Fibroblast of the aortic adventitia (primary cell): ENCODE data around the gene NANOS2. TPM values are rescaled to one million over a fixed set of nuclear protein-coding genes. Genes with fewer than 3 reads are reported as not detected.
A peak's percentile ranks its signal among the peaks of the same experiment; 100 is the strongest.

Source experiments
- DNase-seq: peaks from one replicate; pipeline ENCODE4 v3.0.0-alpha.2; 2010; ENCODE audit warnings: low read depth
- H3K4me3 ChIP-seq: 2 replicates; pipeline ENCODE4 v1.5.1; 2011; ENCODE audit warnings: low read depth, mild to moderate bottlenecking, control low read depth, low read length, moderate library complexity
- CTCF ChIP-seq: IDR thresholded peaks from 2 replicates; pipeline ENCODE4 v1.5.1; 2011; ENCODE audit warnings: mild to moderate bottlenecking, low read length, control low read depth, inconsistent platforms; ENCODE audit not compliant: insufficient read depth
- total RNA-seq: library from RNA; depleted of rRNA; stranded (reverse); fragments of >200 nt; gene quantifications from 2 replicates; pipeline ENCODE4 v1.2.3, GENCODE V29; 2012; ENCODE audit warnings: low replicate concordance

Gene NANOS2
- total RNA-seq, 1 donor = not detected

GRCh38 chr19:45866400-45867176 lies 48.0 kb downstream of the NANOS2 start:
- TF ChIP-seq CTCF = no peak
- no peak for DNase-seq
- H3K4me3 ChIP-seq = no peak overlapping the region

- DNase-seq = no peak
- no peak for TF ChIP-seq CTCF
Observed at GRCh38 chr19:45865269-45865948, 49.2 kb downstream of the NANOS2 start.

GRCh38 chr19:45864629-45865082 lies 49.9 kb downstream of the NANOS2 start:
- no peak overlapping the region for H3K4me3 ChIP-seq
- no peak for DNase-seq
- no peak for TF ChIP-seq CTCF

More at GRCh38 chr19:45865269-45865948, 49.2 kb downstream of the NANOS2 start:
- H3K4me3 ChIP-seq = no peak overlapping the region

- no peak for DNase-seq
- peak within 1 kb of the TSS; percentile 57 for H3K4me3 ChIP-seq
- TF ChIP-seq CTCF = peak; percentile 31
Observed at GRCh38 chr19:45863840-45864628, 50.5 kb downstream of the NANOS2 start, which contains the start of gene FOXA3. Gene FOXA3 (plus strand): TSS chr19:45864326. CDS start chr19:45864457, 131 bp downstream.

GRCh38 chr19:45863335-45863839 lies 51.2 kb downstream of the NANOS2 start:
- DNase-seq = no peak
- TF ChIP-seq CTCF = no peak
- H3K4me3 ChIP-seq = peak overlapping the region; percentile 57

Other genes starting within 250 kb of the NANOS2 start
- gene GIPR, start 246.6 kb downstream of the NANOS2 start, total RNA-seq = 0.57 TPM in 1 of 2 replicates, not detected in the other
- gene SNRPD2, start 222.8 kb downstream of the NANOS2 start, total RNA-seq = 303 and 325 TPM in 2 replicates
- gene QPCTL, start 222.1 kb downstream of the NANOS2 start, total RNA-seq = 3.3 and 8.0 TPM in 2 replicates
- gene FBXO46, start 183.9 kb downstream of the NANOS2 start, total RNA-seq = 6.6 and 6.8 TPM in 2 replicates
- gene MEIOSIN, start 181.3 kb downstream of the NANOS2 start, total RNA-seq = not detected in 2 replicates
- 9.5 and 16.4 TPM in 2 replicates for gene SIX5, start 145.5 kb downstream of the NANOS2 start, total RNA-seq
- gene DMPK, start 132.3 kb downstream of the NANOS2 start, total RNA-seq = 46.5 and 85.2 TPM in 2 replicates
- gene DMWD, start 121.9 kb downstream of the NANOS2 start, total RNA-seq = 28.6 and 41.4 TPM in 2 replicates
- gene RSPH6A, start 99.5 kb downstream of the NANOS2 start, total RNA-seq = 0.18 TPM in 1 of 2 replicates, not detected in the other
- 21.3 and 38.1 TPM in 2 replicates for gene SYMPK, start 51.6 kb downstream of the NANOS2 start, total RNA-seq
- not detected in 2 replicates for gene FOXA3, start 50.5 kb downstream of the NANOS2 start, total RNA-seq
- 21.3 and 25.7 TPM in 2 replicates for gene IRF2BP1, start 28.6 kb downstream of the NANOS2 start, total RNA-seq
- gene MYPOP, start 12.2 kb downstream of the NANOS2 start, total RNA-seq = 0.33 and 2.4 TPM in 2 replicates
- under 0.01 and 0.27 TPM in 2 replicates for gene NOVA2, start 59.1 kb upstream of the NANOS2 start, total RNA-seq
- 5.4 and 5.7 TPM in 2 replicates for gene CCDC61, start 80.7 kb upstream of the NANOS2 start, total RNA-seq
- gene PGLYRP1, start 108.3 kb upstream of the NANOS2 start, total RNA-seq = not detected in 2 replicates
- gene IGFL4, start 126.2 kb upstream of the NANOS2 start, total RNA-seq = 0.27 and 0.74 TPM in 2 replicates
- gene IGFL3, start 209.9 kb upstream of the NANOS2 start, total RNA-seq = not detected in 2 replicates
- gene IGFL2, start 233.5 kb upstream of the NANOS2 start, total RNA-seq = 0.09 TPM in 1 of 2 replicates, not detected in the other